H9 (cell line): ENCODE measurements around the gene ROBO2. TPM values are rescaled to one million over a fixed set of nuclear protein-coding genes. Genes with fewer than 3 reads are reported as not detected.

ENCODE experiments used
- DNase-seq: peaks from one replicate; pipeline ENCODE4 v3.0.0-alpha.2; 2017
- H2AFZ ChIP-seq: one replicate; pipeline ENCODE4 v1.6.1; 2013; ENCODE audit warnings: mild to moderate bottlenecking, low read length, control low read depth, moderate library complexity
- H2AK5ac ChIP-seq: 2 replicates; pipeline ENCODE4 v1.6.1; 2013; ENCODE audit warnings: low read length, control low read depth, mixed read lengths; ENCODE audit not compliant: insufficient read length
- H2BK120ac ChIP-seq: one replicate; pipeline ENCODE4 v1.6.1; 2013; ENCODE audit warnings: low read depth, mild to moderate bottlenecking, low read length, control low read depth, inconsistent platforms; ENCODE audit not compliant: poor library complexity, severe bottlenecking
- H2BK12ac ChIP-seq: 2 replicates; pipeline ENCODE4 v1.6.1; 2013; ENCODE audit warnings: low read length, control low read depth, mixed read lengths, low read depth; ENCODE audit not compliant: insufficient read length
- H2BK15ac ChIP-seq: 2 replicates; pipeline ENCODE4 v1.6.1; 2013; ENCODE audit warnings: low read depth, low read length, control low read depth
- H2BK20ac ChIP-seq: one replicate; pipeline ENCODE4 v1.6.1; 2013; ENCODE audit warnings: low read depth, mild to moderate bottlenecking, low read length, control low read depth, inconsistent platforms; ENCODE audit not compliant: poor library complexity, severe bottlenecking
- H2BK5ac ChIP-seq: 2 replicates; pipeline ENCODE4 v1.6.1; 2013; ENCODE audit warnings: low read length, control low read depth, mixed read lengths; ENCODE audit not compliant: insufficient read length
- H3K14ac ChIP-seq: 2 replicates; pipeline ENCODE4 v1.6.1; 2013; ENCODE audit warnings: low read length, control low read depth; ENCODE audit not compliant: insufficient read depth
- H3K18ac ChIP-seq: 2 replicates; pipeline ENCODE4 v1.6.1; 2013; ENCODE audit warnings: low read depth, mild to moderate bottlenecking, mixed read lengths, low read length, control low read depth; ENCODE audit not compliant: insufficient read length
- H3K23ac ChIP-seq: 2 replicates; pipeline ENCODE4 v1.6.1; 2013; ENCODE audit warnings: low read length, control low read depth, mixed read lengths, low read depth; ENCODE audit not compliant: insufficient read length
- H3K23me2 ChIP-seq: 2 replicates; pipeline ENCODE4 v1.6.1; 2013; ENCODE audit warnings: low read depth, mild to moderate bottlenecking, mixed read lengths, low read length, control low read depth; ENCODE audit not compliant: insufficient read length, poor library complexity, severe bottlenecking
- H3K27ac ChIP-seq: 2 replicates; pipeline ENCODE4 v1.5.1; 2013; ENCODE audit warnings: low read length, control low read depth, mixed read lengths, low read depth; ENCODE audit not compliant: insufficient read length
- H3K27me3 ChIP-seq: 2 replicates; pipeline ENCODE4 v1.6.1; 2013; ENCODE audit warnings: low read length, control low read depth, inconsistent platforms; ENCODE audit not compliant: insufficient read depth
- H3K4ac ChIP-seq: 2 replicates; pipeline ENCODE4 v1.6.1; 2013; ENCODE audit warnings: low read depth, mild to moderate bottlenecking, control low read depth, inconsistent platforms, low read length, moderate library complexity
- H3K4me1 ChIP-seq: 2 replicates; pipeline ENCODE4 v1.6.1; 2013; ENCODE audit warnings: low read length, control low read depth, inconsistent platforms; ENCODE audit not compliant: insufficient read depth
- H3K4me2 ChIP-seq: 2 replicates; pipeline ENCODE4 v1.6.1; 2013; ENCODE audit warnings: low read length, control low read depth, mixed read lengths; ENCODE audit not compliant: insufficient read length, insufficient read depth
- H3K56ac ChIP-seq: 2 replicates; pipeline ENCODE4 v1.6.1; 2013; ENCODE audit warnings: low read depth, mild to moderate bottlenecking, mixed read lengths, low read length, control low read depth; ENCODE audit not compliant: insufficient read length
- H3K79me1 ChIP-seq: 2 replicates; pipeline ENCODE4 v1.6.1; 2013; ENCODE audit warnings: low read depth, mild to moderate bottlenecking, moderate library complexity, low read length, control low read depth, inconsistent platforms; ENCODE audit not compliant: insufficient read depth, poor library complexity, severe bottlenecking
- H3K79me2 ChIP-seq: 2 replicates; pipeline ENCODE4 v1.6.1; 2013; ENCODE audit warnings: low read length, control low read depth, inconsistent platforms; ENCODE audit not compliant: insufficient read depth
- H3K9ac ChIP-seq: 2 replicates; pipeline ENCODE4 v1.6.1; 2013; ENCODE audit warnings: low read length, control low read depth, mixed read lengths; ENCODE audit not compliant: insufficient read length; ENCODE audit errors: extremely low read depth
- H3K9me3 ChIP-seq: one replicate; pipeline ENCODE4 v1.6.1; 2013; ENCODE audit warnings: low read depth, low read length, inconsistent platforms; ENCODE audit not compliant: control insufficient read depth
- H3T11ph ChIP-seq: one replicate; pipeline ENCODE4 v1.6.1; 2013; ENCODE audit warnings: mild to moderate bottlenecking, low read length, control low read depth, inconsistent platforms
- H4K20me1 ChIP-seq: one replicate; pipeline ENCODE4 v1.6.1; 2013; ENCODE audit not compliant: control insufficient read depth, insufficient read length, insufficient read depth
- H4K5ac ChIP-seq: 2 replicates; pipeline ENCODE4 v1.6.1; 2013; ENCODE audit warnings: low read depth, mild to moderate bottlenecking, mixed read lengths, low read length, control low read depth; ENCODE audit not compliant: insufficient read length
- H4K8ac ChIP-seq: replicated peaks from 2 replicates; pipeline ENCODE4 v1.6.1; 2013; ENCODE audit warnings: low read length, control low read depth, mixed read lengths, low read depth; ENCODE audit not compliant: insufficient read length
- H4K91ac ChIP-seq: 2 replicates; pipeline ENCODE4 v1.6.1; 2013; ENCODE audit warnings: low read depth, mild to moderate bottlenecking, moderate library complexity, mixed read lengths, low read length, control low read depth; ENCODE audit not compliant: insufficient read length
- H3K27ac Mint-ChIP-seq, 3 experiments: 2 replicates in 2 of 3; 3 replicates in 1 of 3; pipeline ENCODE4 v1.8.0; 2020 to 2021; ENCODE audit warnings: mixed read lengths in 3 of 3, mild to moderate bottlenecking in 1 of 3, moderate library complexity in 1 of 3
- H3K27me3 Mint-ChIP-seq: 2 replicates; pipeline ENCODE4 v1.8.0; 2021; ENCODE audit warnings: low read depth, mild to moderate bottlenecking, moderate library complexity, mixed read lengths
- H3K36me3 Mint-ChIP-seq, 3 experiments: 2 replicates in 2 of 3; 3 replicates in 1 of 3; pipeline ENCODE4 v1.8.0; 2020 to 2021; ENCODE audit warnings: low read depth in 3 of 3, mixed read lengths in 3 of 3; ENCODE audit not compliant: insufficient read depth in 1 of 3
- H3K4me1 Mint-ChIP-seq, 2 experiments: 2 replicates each; pipeline ENCODE4 v1.8.0; 2020; ENCODE audit warnings: mixed read lengths in 2 of 2
- H3K4me3 Mint-ChIP-seq, 2 experiments: 2 replicates in 1 of 2; 3 replicates in 1 of 2; pipeline ENCODE4 v1.8.0; 2020 to 2021; ENCODE audit warnings: mild to moderate bottlenecking in 2 of 2, mixed read lengths in 2 of 2, moderate library complexity in 1 of 2
- H3K9me3 Mint-ChIP-seq, 2 experiments: 2 replicates in 1 of 2; 3 replicates in 1 of 2; pipeline ENCODE4 v1.8.0; 2020; ENCODE audit warnings: mild to moderate bottlenecking in 2 of 2, mixed read lengths in 2 of 2, moderate library complexity in 1 of 2
- WGBS: extraction: QIAGEN DNeasy Blood & Tissue Kit; methylation state at CpG from one replicate; pipeline ENCODE4 v1.1.7; 2013; ENCODE audit warnings: missing lambda C conversion rate, low lambda C conversion rate, mixed read lengths; ENCODE audit not compliant: insufficient read length; ENCODE audit errors: extremely low coverage; 5-methylcytosine and 5-hydroxymethylcytosine counted together
- total RNA-seq: library from RNA; stranded (reverse); gene quantifications from 2 replicates; pipeline ENCODE4 v1.2.1, GENCODE V29; 2021
- TF ChIP-seq, protein P1 (sequence below): fragments of 200-600 bp; sonication (generic); conservative IDR thresholded peaks from 3 replicates; pipeline ENCODE4 v1.8.0; 2021; ENCODE audit warnings: antibody characterized with exemption, mild to moderate bottlenecking

The ROBO2 gene
- total RNA-seq, 1 experiment from 2014 or later: 2.3 TPM

- no peak for DNase-seq
- H3K27ac Mint-ChIP-seq: no peak overlapping the region
Measured at GRCh38 chr3:77420336-77420735, 380.4 kb downstream of the ROBO2 start.

More at GRCh38 chr3:77420336-77420735, 380.4 kb downstream of the ROBO2 start:
- no peak overlapping the region for H3K4ac ChIP-seq
- no peak overlapping the region for H3K23ac ChIP-seq
- Mint-ChIP-seq H3K9me3 (no peaks in the 10 kb centered on the region), H3K27me3 (no peaks in the 10 kb centered on the region), H3K36me3 (no peaks in the 10 kb centered on the region), H3K4me1 (peaks cover 5 to 7% of the 10 kb centered on the region in 2 experiments), H3K4me3 (no peak overlapping the region)
- no peak overlapping the region for H4K91ac ChIP-seq
- TF ChIP-seq, protein P1, sequence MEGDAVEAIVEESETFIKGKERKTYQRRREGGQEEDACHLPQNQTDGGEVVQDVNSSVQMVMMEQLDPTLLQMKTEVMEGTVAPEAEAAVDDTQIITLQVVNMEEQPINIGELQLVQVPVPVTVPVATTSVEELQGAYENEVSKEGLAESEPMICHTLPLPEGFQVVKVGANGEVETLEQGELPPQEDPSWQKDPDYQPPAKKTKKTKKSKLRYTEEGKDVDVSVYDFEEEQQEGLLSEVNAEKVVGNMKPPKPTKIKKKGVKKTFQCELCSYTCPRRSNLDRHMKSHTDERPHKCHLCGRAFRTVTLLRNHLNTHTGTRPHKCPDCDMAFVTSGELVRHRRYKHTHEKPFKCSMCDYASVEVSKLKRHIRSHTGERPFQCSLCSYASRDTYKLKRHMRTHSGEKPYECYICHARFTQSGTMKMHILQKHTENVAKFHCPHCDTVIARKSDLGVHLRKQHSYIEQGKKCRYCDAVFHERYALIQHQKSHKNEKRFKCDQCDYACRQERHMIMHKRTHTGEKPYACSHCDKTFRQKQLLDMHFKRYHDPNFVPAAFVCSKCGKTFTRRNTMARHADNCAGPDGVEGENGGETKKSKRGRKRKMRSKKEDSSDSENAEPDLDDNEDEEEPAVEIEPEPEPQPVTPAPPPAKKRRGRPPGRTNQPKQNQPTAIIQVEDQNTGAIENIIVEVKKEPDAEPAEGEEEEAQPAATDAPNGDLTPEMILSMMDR: no peak
- H3K14ac ChIP-seq: no peak overlapping the region
- H2BK5ac ChIP-seq: no peak overlapping the region
- no peaks in the 10 kb centered on the region for H3K79me2 ChIP-seq
- H4K5ac ChIP-seq: no peak overlapping the region
- H3K4me2 ChIP-seq: no peak overlapping the region
- H3K9ac ChIP-seq: no peak overlapping the region
- no peak overlapping the region for H2AK5ac ChIP-seq
- no peaks in the 10 kb centered on the region for H3K27me3 ChIP-seq
- H3T11ph ChIP-seq: no peak overlapping the region
- no peaks in the 10 kb centered on the region for H3K79me1 ChIP-seq
- H4K20me1 ChIP-seq: no peaks in the 10 kb centered on the region
- H2BK120ac ChIP-seq: no peak overlapping the region
- H3K9me3 ChIP-seq: no peaks in the 10 kb centered on the region
- H3K23me2 ChIP-seq: no peaks in the 10 kb centered on the region
- no peak overlapping the region for H4K8ac ChIP-seq
- H3K27ac ChIP-seq: no peak overlapping the region
- WGBS: no CpG with 5 or more reads among the region's 1 CpG
- H3K4me1 ChIP-seq: no peaks in the 10 kb centered on the region
- H3K18ac ChIP-seq: no peak overlapping the region
- no peak overlapping the region for H2BK12ac ChIP-seq
- no peak overlapping the region for H2BK20ac ChIP-seq
- no peak overlapping the region for H3K56ac ChIP-seq
- no peak overlapping the region for H2BK15ac ChIP-seq
- no peak overlapping the region for H2AFZ ChIP-seq
